Effector memory CD8-positive, alpha-beta T cell (primary cell): ENCODE measurements around the gene PRKD2.
"Not testable (repeated sequence)": the region's sequence is repeated elsewhere in the genome, so short reads cannot be mapped to it uniquely, and the experiment has no call there.

ENCODE experiments used
- ATAC-seq: fragments of 150-1000 bp; cut with Tn5 transposase; replicated peaks from 2 replicates; pipeline ENCODE4 v1.10.0; 2021; ENCODE audit warnings: mild to moderate bottlenecking, moderate library complexity
- DNase-seq, 3 experiments: peaks; one replicate each; pipeline ENCODE4 v3.0.0; 2021
- H3K27ac Mint-ChIP-seq, 2 donors: one replicate each; pipeline ENCODE4 v1.8.0; 2022; ENCODE audit warnings: mild to moderate bottlenecking in 2 of 2, mixed read lengths in 2 of 2, moderate library complexity in 2 of 2
- H3K27me3 Mint-ChIP-seq, 2 donors: one replicate each; pipeline ENCODE4 v1.8.0; 2022; ENCODE audit warnings: mixed read lengths in 2 of 2
- H3K36me3 Mint-ChIP-seq: one replicate; pipeline ENCODE4 v1.8.0; 2022; ENCODE audit warnings: mild to moderate bottlenecking, moderate library complexity, mixed read lengths; ENCODE audit not compliant: insufficient read depth
- H3K4me1 Mint-ChIP-seq, 2 donors: one replicate each; pipeline ENCODE4 v1.8.0; 2022; ENCODE audit warnings: low read depth in 2 of 2, mixed read lengths in 2 of 2
- H3K4me3 Mint-ChIP-seq, 2 donors: one replicate each; pipeline ENCODE4 v1.8.0; 2022; ENCODE audit warnings: mild to moderate bottlenecking in 2 of 2, mixed read lengths in 2 of 2, moderate library complexity in 2 of 2
- H3K9me3 Mint-ChIP-seq, 2 donors: one replicate each; pipeline ENCODE4 v1.8.0; 2022; ENCODE audit warnings: mixed read lengths in 2 of 2
- total RNA-seq, 9 experiments: gene quantifications; one replicate each; lab custom pipeline; 2026; lab: John Stamatoyannopoulos, UW

Gene PRKD2
- 36.6 to 131 (median 57.1) reads per million in 9 experiments for total RNA-seq

DNA sequence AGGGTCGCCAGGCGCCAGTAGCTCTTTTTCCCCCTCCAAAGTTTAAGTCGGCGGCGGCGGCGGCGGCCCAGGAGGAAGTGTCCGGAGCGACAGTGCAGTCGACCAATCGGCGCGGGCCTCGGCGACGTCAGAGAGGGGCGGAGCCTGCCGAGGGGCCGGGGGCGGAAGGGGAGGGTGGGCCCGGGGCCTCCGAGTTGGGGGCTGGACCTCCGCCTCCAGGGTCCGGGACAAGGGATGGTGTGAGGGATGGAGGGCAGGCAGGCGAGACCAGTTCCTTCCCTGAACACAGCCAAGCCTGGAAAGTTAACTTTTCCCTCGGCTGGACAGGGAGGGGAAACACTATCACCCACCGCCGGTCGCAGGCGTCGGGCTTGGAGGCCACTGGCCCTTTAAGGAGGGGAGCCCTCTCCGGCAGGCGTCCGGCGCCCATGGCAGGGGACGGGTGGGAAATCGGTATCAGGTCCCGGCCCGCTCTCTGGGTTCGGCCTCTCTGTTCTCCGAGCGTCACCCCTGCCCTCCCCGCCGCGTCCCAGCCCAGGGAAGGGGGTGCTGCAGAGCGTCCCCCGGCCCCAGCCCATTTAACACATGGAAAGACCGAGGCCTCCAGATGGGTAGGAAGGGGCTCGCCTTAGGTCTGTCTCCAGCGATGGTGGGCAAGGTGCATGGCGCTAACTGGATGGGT is at the start of gene PRKD2:
Gene PRKD2, minus strand, starts transcription at position 81 of the 682 bp plus-strand sequence. CDS start 744 bp downstream, outside the sequence.
- Mint-ChIP-seq H3K36me3 (peaks cover 56% of the 10 kb centered on the region), H3K4me3 (peak within 1 kb of the TSS; percentile 97 to 99), H3K9me3 (no peaks in the 10 kb centered on the region), H3K27me3 (no peaks in the 10 kb centered on the region), H3K4me1 (peaks cover 44 to 58% of the 10 kb centered on the region in 2 donors), H3K27ac (peak within 1 kb of the TSS; percentile 97)
- DNase-seq (peak; percentile 80 to 85 (median 82)), ATAC-seq (peak; percentile 46)

DNA sequence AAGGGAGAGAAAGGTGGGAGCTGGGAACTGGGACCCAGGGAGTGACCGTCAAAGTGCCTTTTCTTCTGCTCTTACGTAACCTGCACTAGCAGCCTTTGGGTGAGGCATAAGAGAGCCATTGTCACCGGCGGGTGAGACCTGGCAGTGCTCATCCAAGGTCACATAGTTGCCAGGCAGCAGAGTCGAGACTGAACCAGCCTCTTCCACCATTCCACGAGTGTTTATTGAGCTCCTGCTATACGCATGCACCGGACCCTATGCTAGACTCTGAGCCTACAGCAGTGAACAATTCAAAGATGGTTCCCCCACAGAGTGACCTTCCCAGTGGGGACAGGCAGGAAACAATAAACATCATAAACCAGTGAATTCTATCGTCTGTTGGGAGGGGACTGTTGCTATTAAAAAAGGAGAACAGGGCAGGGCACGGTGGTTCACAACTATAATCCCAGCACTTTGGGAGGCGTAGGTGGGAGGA is 47.9 kb upstream of the PRKD2 start:
- Mint-ChIP-seq H3K27ac (no peak overlapping the region), H3K4me1 (peaks cover 2 to 5% of the 10 kb centered on the region in 2 donors), H3K36me3 (no peaks in the 10 kb centered on the region), H3K27me3 (no peaks in the 10 kb centered on the region), H3K9me3 (no peaks in the 10 kb centered on the region), H3K4me3 (no peak overlapping the region)
- no peak for ATAC-seq
- DNase-seq, result no peak

DNA sequence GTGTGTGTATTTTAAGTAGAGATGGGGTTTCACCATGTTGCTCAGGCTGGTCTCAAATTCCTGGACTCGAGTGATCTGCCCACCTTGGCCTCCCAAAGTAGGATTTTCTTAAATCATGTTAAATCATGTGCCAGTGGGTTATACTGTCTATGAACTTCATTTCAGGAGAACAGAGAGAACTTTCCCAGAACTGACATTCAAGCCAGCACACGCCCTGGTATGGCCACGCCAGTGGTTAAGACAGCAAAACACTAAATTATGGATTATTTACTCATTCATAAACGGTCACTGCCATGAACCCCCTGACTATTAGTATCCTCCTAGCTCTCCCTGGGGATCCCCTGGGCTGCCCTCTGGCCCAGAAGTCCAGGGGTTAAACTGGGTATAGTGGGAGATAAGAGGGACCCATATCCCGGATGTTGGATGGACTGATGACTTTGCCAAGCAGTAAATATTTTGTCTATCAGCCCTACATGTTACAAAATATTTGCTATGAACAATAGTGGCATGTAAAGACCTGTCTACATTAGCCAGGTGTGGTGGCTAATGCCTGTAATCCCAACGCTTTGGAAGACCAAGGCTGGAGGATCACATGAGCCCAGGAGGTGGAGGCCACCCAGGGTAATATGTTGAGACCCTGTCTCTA is 45.5 kb upstream of the PRKD2 start:
- Mint-ChIP-seq H3K4me3 (no peak overlapping the region), H3K9me3 (no peaks in the 10 kb centered on the region), H3K27ac (no peak overlapping the region), H3K27me3 (no peaks in the 10 kb centered on the region), H3K4me1 (peaks cover 5 to 10% of the 10 kb centered on the region in 2 donors), H3K36me3 (no peaks in the 10 kb centered on the region)
- ATAC-seq, result no peak
- no peak for DNase-seq

DNA sequence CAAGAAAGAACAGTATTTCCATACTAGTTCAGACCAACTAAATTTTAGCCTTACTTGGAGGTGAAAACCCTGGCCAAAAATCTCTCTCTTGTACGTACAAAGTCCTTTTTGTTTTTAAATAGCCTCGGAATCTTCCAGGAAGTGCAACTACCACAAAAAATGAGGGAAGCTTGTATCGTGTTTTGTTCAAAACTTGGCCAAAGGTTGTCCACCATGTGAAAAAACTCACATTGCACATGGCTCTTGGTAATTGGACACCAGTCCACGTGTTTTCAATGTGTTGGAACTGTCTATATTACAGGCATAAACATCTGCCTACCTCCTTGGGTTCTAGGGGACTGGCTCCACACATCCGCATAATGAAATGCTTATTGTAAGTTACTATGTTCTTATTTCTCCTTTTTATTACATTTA is 44.5 kb upstream of the PRKD2 start:
- Mint-ChIP-seq H3K27me3 (no peaks in the 10 kb centered on the region), H3K4me1 (peaks cover 11 to 12% of the 10 kb centered on the region in 2 donors), H3K36me3 (peaks cover 2% of the 10 kb centered on the region), H3K4me3 (no peak overlapping the region), H3K9me3 (no peaks in the 10 kb centered on the region), H3K27ac (no peak overlapping the region)
- DNase-seq (no peak), ATAC-seq (no peak)

DNA sequence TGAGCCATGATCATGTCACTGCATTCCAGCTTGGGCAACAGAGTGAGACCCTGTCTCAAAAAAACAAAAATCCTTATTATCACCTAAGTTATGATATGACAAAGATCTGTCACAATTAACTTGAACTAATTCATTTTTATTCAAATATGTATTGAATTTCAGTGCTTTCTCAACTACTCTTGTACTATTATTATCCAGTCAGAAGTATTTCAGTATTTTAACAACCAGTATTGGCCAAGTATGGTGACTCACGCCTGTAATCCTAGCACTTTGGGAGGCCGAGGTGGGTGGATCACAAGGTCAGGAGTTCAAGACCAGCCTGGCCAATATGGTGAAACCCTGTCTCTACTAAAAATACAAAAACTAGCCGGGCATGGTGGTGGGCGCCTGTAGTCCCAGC is 44.0 kb upstream of the PRKD2 start:
- H3K27ac Mint-ChIP-seq, H3K9me3 Mint-ChIP-seq, H3K4me3 Mint-ChIP-seq, H3K27me3 Mint-ChIP-seq, DNase-seq, ATAC-seq, H3K36me3 Mint-ChIP-seq: not testable (repeated sequence)
- peaks cover 12% of the 10 kb centered on the region in 2 donors for H3K4me1 Mint-ChIP-seq

DNA sequence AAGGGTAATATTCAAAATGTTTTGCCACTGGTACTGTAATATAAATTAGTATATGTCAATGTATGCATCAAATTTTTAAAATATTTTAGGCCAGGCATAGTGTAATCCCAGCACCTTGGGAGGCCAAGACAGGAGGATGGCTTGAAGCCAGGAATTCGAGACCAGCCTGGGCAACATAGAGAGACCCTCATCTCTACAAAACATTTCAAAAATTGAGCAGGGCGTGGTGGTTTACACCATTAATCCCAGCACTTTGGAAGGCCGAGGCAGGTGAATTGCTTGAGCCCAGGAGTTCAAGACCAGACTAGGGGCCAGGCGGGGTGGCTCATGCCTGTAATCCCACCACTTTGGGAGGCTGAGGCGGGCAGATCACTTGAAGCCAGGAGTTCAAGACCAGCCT is 43.4 kb upstream of the PRKD2 start:
- ATAC-seq (no peak), DNase-seq (no peak)
- H3K36me3 Mint-ChIP-seq, result peaks cover 4% of the 10 kb centered on the region
- peaks cover 12% of the 10 kb centered on the region in 2 donors for H3K4me1 Mint-ChIP-seq
- H3K9me3 Mint-ChIP-seq, result no peaks in the 10 kb centered on the region
- no peak overlapping the region for H3K27ac Mint-ChIP-seq
- H3K4me3 Mint-ChIP-seq, result no peak overlapping the region
- no peaks in the 10 kb centered on the region for H3K27me3 Mint-ChIP-seq

DNA sequence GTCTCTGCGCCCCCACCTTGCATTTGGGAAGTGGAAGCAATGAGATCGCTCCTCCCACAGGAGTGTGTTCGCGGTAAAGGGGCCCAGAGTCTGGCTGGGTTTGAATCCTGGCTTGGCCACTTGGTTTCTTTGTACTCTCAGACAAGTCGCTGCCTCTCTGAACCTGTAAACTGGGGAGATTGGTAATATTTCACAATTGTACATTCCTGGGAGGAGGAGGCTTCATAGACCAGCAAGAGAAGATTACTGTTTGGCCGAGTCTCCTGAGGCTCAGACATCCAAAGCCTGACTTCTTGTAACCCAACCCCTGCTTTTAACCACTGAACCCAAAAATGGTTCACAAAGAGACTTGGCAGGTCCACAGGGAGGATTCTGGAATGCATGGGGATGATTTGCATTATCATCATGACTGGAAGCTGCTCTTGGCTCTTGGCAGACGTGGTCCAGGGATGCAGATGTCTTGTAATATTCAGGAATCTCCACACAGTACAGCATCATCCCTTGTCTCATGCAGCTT is 43.0 kb upstream of the PRKD2 start:
- H3K27ac Mint-ChIP-seq, result no peak overlapping the region
- H3K27me3 Mint-ChIP-seq, result no peaks in the 10 kb centered on the region
- ATAC-seq, result no peak
- no peak for DNase-seq
- no peak overlapping the region for H3K4me3 Mint-ChIP-seq
- H3K36me3 Mint-ChIP-seq, result peaks cover 4% of the 10 kb centered on the region
- H3K9me3 Mint-ChIP-seq, result no peaks in the 10 kb centered on the region
- peaks cover 12% of the 10 kb centered on the region in 2 donors for H3K4me1 Mint-ChIP-seq

DNA sequence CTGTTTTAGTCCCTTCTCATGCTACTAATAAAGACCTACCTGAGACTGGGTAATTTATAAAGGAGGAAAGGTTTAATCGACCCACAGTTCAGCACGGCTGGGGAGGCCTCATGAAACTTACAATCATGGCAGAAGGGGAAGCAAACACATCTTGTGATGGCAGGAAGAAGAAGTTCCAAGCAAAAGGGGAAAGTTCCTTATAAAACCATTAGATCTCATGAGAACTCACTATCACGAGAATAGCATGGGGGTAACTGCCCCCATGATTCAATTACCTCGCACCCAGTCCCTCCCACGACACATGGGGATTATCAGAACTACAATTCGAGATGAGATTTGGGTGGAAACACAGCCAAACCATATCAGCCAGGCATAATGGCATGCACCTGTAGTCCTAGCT is 42.3 kb upstream of the PRKD2 start:
- Mint-ChIP-seq H3K27me3 (no peaks in the 10 kb centered on the region), H3K27ac (no peak overlapping the region), H3K4me3 (no peak overlapping the region), H3K4me1 (peaks cover 12% of the 10 kb centered on the region in 2 donors), H3K36me3 (peaks cover 4% of the 10 kb centered on the region), H3K9me3 (no peaks in the 10 kb centered on the region)
- ATAC-seq (no peak), DNase-seq (no peak)

DNA sequence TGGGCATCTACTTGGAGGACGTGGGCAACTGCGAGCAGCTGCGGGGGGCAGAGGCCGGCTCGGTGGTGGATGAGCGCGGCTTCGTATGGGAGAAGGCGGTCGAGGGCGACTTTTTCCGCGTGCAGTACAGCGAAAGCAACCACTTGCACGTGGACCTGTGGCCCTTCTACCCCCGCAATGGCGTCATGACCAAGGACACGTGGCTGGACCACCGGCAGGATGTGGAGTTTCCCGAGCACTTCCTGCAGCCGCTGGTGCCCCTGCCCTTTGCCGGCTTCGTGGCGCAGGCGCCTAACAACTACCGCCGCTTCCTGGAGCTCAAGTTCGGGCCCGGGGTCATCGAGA is 39.6 kb upstream of the PRKD2 start:
- Mint-ChIP-seq H3K4me3 (peak overlapping the region in 1 of 2 donors; percentile 37), H3K4me1 (peaks cover 15 to 17% of the 10 kb centered on the region in 2 donors), H3K9me3 (no peaks in the 10 kb centered on the region), H3K27me3 (no peaks in the 10 kb centered on the region), H3K27ac (no peak overlapping the region), H3K36me3 (peaks cover 5% of the 10 kb centered on the region)
- DNase-seq, result peak in 1 of 3 experiments; percentile 14
- peak; percentile 34 for ATAC-seq

DNA sequence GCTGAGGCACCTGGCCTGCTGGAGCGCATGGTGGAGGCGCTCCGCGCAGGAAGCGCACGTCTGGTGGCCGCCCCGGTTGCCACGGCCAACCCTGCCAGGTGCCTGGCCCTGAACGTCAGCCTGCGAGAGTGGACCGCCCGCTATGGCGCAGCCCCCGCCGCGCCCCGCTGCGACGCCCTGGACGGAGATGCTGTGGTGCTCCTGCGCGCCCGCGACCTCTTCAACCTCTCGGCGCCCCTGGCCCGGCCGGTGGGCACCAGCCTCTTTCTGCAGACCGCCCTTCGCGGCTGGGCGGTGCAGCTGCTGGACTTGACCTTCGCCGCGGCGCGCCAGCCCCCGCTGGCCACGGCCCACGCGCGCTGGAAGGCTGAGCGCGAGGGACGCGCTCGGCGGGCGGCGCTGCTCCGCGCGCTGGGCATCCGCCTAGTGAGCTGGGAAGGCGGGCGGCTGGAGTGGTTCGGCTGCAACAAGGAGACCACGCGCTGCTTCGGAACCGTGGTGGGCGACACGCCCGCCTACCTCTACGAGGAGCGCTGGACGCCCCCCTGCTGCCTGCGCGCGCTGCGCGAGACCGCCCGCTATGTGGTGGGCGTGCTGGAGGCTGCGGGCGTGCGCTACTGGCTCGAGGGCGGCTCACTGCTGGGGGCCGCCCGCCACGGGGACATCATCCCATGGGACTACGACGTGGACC is 39.1 kb upstream of the PRKD2 start:
- H3K36me3 Mint-ChIP-seq, result peaks cover 9% of the 10 kb centered on the region
- no peak for ATAC-seq
- H3K4me1 Mint-ChIP-seq, result peaks cover 15 to 17% of the 10 kb centered on the region in 2 donors
- no peaks in the 10 kb centered on the region for H3K9me3 Mint-ChIP-seq
- no peak for DNase-seq
- H3K27me3 Mint-ChIP-seq, result no peaks in the 10 kb centered on the region
- H3K27ac Mint-ChIP-seq, result no peak overlapping the region
- H3K4me3 Mint-ChIP-seq, result peak overlapping the region in 1 of 2 donors; percentile 37

DNA sequence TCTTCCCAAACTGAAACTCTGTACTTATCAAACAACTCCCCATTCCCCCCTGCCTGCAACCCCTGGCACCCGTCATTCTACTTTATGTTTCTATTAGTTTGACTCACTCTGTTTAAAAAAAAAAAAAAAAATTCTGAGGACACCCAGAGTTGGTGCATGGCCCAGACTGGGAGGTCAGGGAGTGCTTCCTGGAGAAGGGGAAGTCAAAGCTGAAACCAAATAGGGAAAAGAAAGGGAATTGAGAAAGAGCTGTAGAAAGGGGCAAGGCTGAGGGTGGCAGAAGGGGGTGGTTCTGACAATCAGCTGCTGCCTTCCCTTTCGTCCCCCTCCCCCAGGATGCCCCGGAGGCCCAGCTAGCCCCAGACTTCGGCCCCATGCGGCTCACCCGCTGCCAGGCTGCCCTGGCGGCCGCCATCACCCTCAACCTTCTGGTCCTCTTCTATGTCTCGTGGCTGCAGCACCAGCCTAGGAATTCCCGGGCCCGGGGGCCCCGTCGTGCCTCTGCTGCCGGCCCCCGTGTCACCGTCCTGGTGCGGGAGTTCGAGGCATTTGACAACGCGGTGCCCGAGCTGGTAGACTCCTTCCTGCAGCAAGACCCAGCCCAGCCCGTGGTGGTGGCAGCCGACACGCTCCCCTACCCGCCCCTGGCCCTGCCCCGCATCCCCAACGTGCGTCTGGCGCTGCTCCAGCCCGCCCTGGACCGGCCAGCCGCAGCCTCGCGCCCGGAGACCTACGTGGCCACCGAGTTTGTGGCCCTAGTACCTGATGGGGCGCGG is 38.4 kb upstream of the PRKD2 start:
- no peaks in the 10 kb centered on the region for H3K9me3 Mint-ChIP-seq

DNA sequence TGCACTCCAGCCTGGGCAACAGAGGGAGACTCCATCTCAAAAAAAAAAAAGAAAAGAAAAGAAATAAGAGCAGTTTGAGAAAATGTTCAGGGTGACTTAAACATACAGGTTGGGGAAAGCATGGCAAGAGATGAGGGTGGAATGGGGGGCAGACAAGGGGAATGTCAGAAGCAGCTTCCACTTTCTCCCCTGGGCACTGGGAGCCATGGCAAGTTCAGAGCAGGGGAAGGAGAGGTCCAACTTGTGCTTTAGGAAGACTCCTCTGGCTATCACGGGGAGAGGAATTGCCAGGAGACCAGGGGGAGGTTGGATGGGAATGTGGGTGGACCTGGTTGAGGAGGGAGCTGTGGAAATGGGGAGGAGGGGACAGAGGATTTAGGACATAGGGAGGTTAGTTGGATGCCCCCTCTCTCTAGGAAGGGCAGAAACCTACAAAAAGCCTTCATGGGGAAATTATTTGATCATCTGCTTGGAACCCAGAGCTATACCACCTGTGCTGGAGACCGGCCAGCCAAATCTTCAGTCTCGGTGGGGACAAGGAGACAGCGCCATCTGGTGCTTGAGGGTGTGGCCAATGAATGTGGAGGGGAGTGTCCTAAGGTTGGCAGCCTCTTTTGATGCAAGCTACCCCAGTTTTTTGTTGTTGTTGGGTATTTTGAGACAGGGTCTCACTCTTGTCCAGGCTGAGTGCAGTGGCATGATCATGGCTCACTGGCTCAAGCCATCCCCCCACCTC is 36.7 kb upstream of the PRKD2 start:
- H3K27ac Mint-ChIP-seq, result peak overlapping the region in 1 of 2 donors; percentile 24
- no peaks in the 10 kb centered on the region for H3K27me3 Mint-ChIP-seq
- H3K4me3 Mint-ChIP-seq, result no peak overlapping the region
- no peaks in the 10 kb centered on the region for H3K9me3 Mint-ChIP-seq
- ATAC-seq, result peak; percentile 85
- DNase-seq, result peak; percentile 65 to 73 (median 69)
- peaks cover 9% of the 10 kb centered on the region for H3K36me3 Mint-ChIP-seq
- peaks cover 16 to 19% of the 10 kb centered on the region in 2 donors for H3K4me1 Mint-ChIP-seq

More for the DNA sequence above, 38.4 kb upstream of the PRKD2 start:
- Mint-ChIP-seq H3K36me3 (peaks cover 9% of the 10 kb centered on the region), H3K4me1 (peaks cover 15 to 17% of the 10 kb centered on the region in 2 donors), H3K27me3 (no peaks in the 10 kb centered on the region), H3K4me3 (no peak overlapping the region), H3K27ac (no peak overlapping the region)
- ATAC-seq, result no peak
- DNase-seq, result no peak
